Colonic mucosa (tissue), 4 donors: ENCODE measurements around the gene SNCAIP. TPM values are rescaled to one million over a fixed set of nuclear protein-coding genes. Genes with fewer than 3 reads are reported as not detected.

Experiments
- DNase-seq: peaks from one replicate; pipeline ENCODE4 v3.0.0-alpha.2; 2020
- H3K27ac ChIP-seq: fragments of 200-600 bp; one replicate; pipeline ENCODE4 v1.8.0; 2021
- H3K27me3 ChIP-seq: fragments of 200-600 bp; one replicate; pipeline ENCODE4 v1.8.0; 2021
- H3K36me3 ChIP-seq: fragments of 200-600 bp; one replicate; pipeline ENCODE4 v1.8.0; 2021
- H3K4me1 ChIP-seq: fragments of 200-600 bp; one replicate; pipeline ENCODE4 v1.8.0; 2021; ENCODE audit warnings: mild to moderate bottlenecking
- H3K4me3 ChIP-seq: fragments of 200-600 bp; one replicate; pipeline ENCODE4 v1.8.0; 2021
- H3K9ac ChIP-seq, 2 donors: one replicate each; pipeline ENCODE4 v1.7.0; 2013; ENCODE audit warnings: control low read depth in 2 of 2, low read depth in 2 of 2, low read length in 2 of 2
- H3K9me3 ChIP-seq: fragments of 200-600 bp; one replicate; pipeline ENCODE4 v1.8.0; 2021
- CTCF ChIP-seq: fragments of 200-600 bp; IDR thresholded peaks from one replicate; pipeline ENCODE4 v1.8.0; 2022; ENCODE audit warnings: antibody characterized with exemption, mild to moderate bottlenecking
- intact Hi-C: fragments of 100-400 bp; cut with DNase I; formaldehyde crosslinking; loops from one replicate; pipeline ENCODE4 v1.14.1; 2022
- total RNA-seq, 2 donors: library from RNA; stranded (reverse); fragmentation: NEBNext Ultra II Directional in 1 of 2; extraction: Animal tissue kit (Norgen Biotek cat#: 25700) in 1 of 2; gene quantifications; one replicate each; pipeline ENCODE4 v1.2.1, GENCODE V29; 2021
- donor health status: healthy.
- donor health status: DM: no; HTN: no; CAD: no.
- donor health status: DM: no; HTN: no; CAD: no.

Gene SNCAIP
- total RNA-seq, 2 donors from 2014 or later, result 0.84 to 1.3 TPM

GRCh38 chr5:122454541-122454940 lies 142.5 kb downstream of the SNCAIP start:
- Histone ChIP-seq H3K4me1 (no peaks in the 10 kb centered on the region), H3K9me3 (no peaks in the 10 kb centered on the region), H3K36me3 (no peaks in the 10 kb centered on the region), H3K4me3 (no peak overlapping the region), H3K27ac (no peak overlapping the region), H3K9ac (no peak overlapping the region), H3K27me3 (no peaks in the 10 kb centered on the region)
- DNase-seq, result no peak
- intact Hi-C loops, result no loop called here
- TF ChIP-seq CTCF, result no peak

GRCh38 chr5:122455939-122456338 lies 143.9 kb downstream of the SNCAIP start:
- Histone ChIP-seq H3K9me3 (no peaks in the 10 kb centered on the region), H3K36me3 (no peaks in the 10 kb centered on the region), H3K4me1 (no peaks in the 10 kb centered on the region), H3K27ac (no peak overlapping the region), H3K4me3 (no peak overlapping the region), H3K27me3 (no peaks in the 10 kb centered on the region), H3K9ac (no peak overlapping the region)
- no peak for TF ChIP-seq CTCF
- intact Hi-C loops, result no loop called here
- DNase-seq, result no peak

GRCh38 chr5:122457178-122457826 lies 145.3 kb downstream of the SNCAIP start:
- intact Hi-C loops, result no loop called here
- H3K27me3 ChIP-seq, result no peaks in the 10 kb centered on the region
- H3K9me3 ChIP-seq, result no peaks in the 10 kb centered on the region
- no peak for DNase-seq
- H3K36me3 ChIP-seq, result no peaks in the 10 kb centered on the region
- no peak overlapping the region for H3K4me3 ChIP-seq
- H3K27ac ChIP-seq, result no peak overlapping the region
- no peak for TF ChIP-seq CTCF
- H3K9ac ChIP-seq, result no peak overlapping the region
- no peaks in the 10 kb centered on the region for H3K4me1 ChIP-seq

GRCh38 chr5:122458278-122458872 lies 146.3 kb downstream of the SNCAIP start:
- intact Hi-C loops, result no loop called here
- Histone ChIP-seq H3K4me1 (no peaks in the 10 kb centered on the region), H3K27me3 (no peaks in the 10 kb centered on the region), H3K4me3 (no peak overlapping the region), H3K27ac (no peak overlapping the region), H3K9ac (no peak overlapping the region), H3K9me3 (no peaks in the 10 kb centered on the region), H3K36me3 (no peaks in the 10 kb centered on the region)
- peak; percentile 24 for DNase-seq
- TF ChIP-seq CTCF, result peak; percentile 45

- Histone ChIP-seq H3K4me1 (no peaks in the 10 kb centered on the region), H3K4me3 (no peak overlapping the region), H3K9ac (no peak overlapping the region), H3K27ac (no peak overlapping the region), H3K9me3 (no peaks in the 10 kb centered on the region), H3K36me3 (no peaks in the 10 kb centered on the region), H3K27me3 (no peaks in the 10 kb centered on the region)
- DNase-seq, result no peak
- intact Hi-C loops, result no loop called here
- TF ChIP-seq CTCF, result no peak
These were observed 150.4 kb downstream of the SNCAIP start for GRCh38 chr5:122462486-122462885.
